ENCODE measurements around the gene PYROXD2. TPM values are rescaled to one million over a fixed set of nuclear protein-coding genes. Genes with fewer than 3 reads are reported as not detected.

Gene PYROXD2
- total RNA-seq, 1 experiment from 2014 or later = 2.3 TPM

GRCh38 chr10:98407017-98407743 is 7.8 kb downstream of the PYROXD2 start:
- DNase-seq (ENCODE audit: low read depth, low spot score) (no peak), ATAC-seq (no peak)
- H3K4me3 ChIP-seq (ENCODE audit: low read depth in 2 of 2, low read length in 2 of 2) = no peak overlapping the region
- no peak for TF ChIP-seq CTCF (IDR thresholded peaks at IDR 0.05)
- TF ChIP-seq POLR2AphosphoS5 (IDR thresholded peaks at IDR 0.05; ENCODE audit: low read depth, low read length) = no peak
- TF ChIP-seq REST (IDR thresholded peaks at IDR 0.05; ENCODE audit: insufficient read depth in 1 of 2, low read depth in 2 of 2, low read length in 1 of 2) = no peak
- no peak for TF ChIP-seq TCF7L2 (IDR thresholded peaks at IDR 0.05; ENCODE audit: low read depth, low read length)
- no peak for TF ChIP-seq SIN3A (IDR thresholded peaks at IDR 0.05; ENCODE audit: borderline replicate concordance, insufficient read depth, low read depth, low read length)
- intact Hi-C loops (cut with micrococcal nuclease; ENCODE audit: unreplicated experiment) (no loop called here), in situ Hi-C loops (cut with HindIII; ENCODE audit: low pct_unique_long_range_greater_than_20kb, low sequenced_read_pairs) (no loop called here)
- ChIA-PET CTCF (interaction anchor here (0.6 kb wide), 1 partner anchor 555 kb away, joined by 8 read pairs; no protein-coding TSS in a partner anchor), POLR2A (no interaction called here)
- no peaks in the 10 kb centered on the region for H3K9me3 ChIP-seq (ENCODE audit: control insufficient read depth, insufficient read depth, low read depth, low read length)
- no peaks in the 10 kb centered on the region for H3K36me3 ChIP-seq (ENCODE audit: control insufficient read depth, insufficient read depth, low read length)
- H3K27ac ChIP-seq (ENCODE audit: low read length) = no peak overlapping the region
- H3K4me1 ChIP-seq (ENCODE audit: control insufficient read depth, insufficient read depth, low read length) = no peaks in the 10 kb centered on the region
- no TSS peak for BruUV-seq (replicated peaks)
- no peaks in the 10 kb centered on the region for H3K27me3 ChIP-seq (ENCODE audit: control insufficient read depth, insufficient read depth, low read length)

GRCh38 chr10:98405422-98405821 is 9.6 kb downstream of the PYROXD2 start:
- DNase-seq (ENCODE audit: low read depth, low spot score) (no peak), ATAC-seq (no peak)
- BruUV-seq (replicated peaks) = no TSS peak
- H3K4me1 ChIP-seq (ENCODE audit: control insufficient read depth, insufficient read depth, low read length) = no peaks in the 10 kb centered on the region
- no peaks in the 10 kb centered on the region for H3K36me3 ChIP-seq (ENCODE audit: control insufficient read depth, insufficient read depth, low read length)
- H3K4me3 ChIP-seq (ENCODE audit: low read depth in 2 of 2, low read length in 2 of 2) = no peak overlapping the region
- ChIA-PET CTCF (no interaction called here), POLR2A (interaction anchor here (0.6 kb wide), 1 partner anchor 221 kb away, joined by 4 read pairs; no protein-coding TSS in a partner anchor)
- no peak for TF ChIP-seq SIN3A (IDR thresholded peaks at IDR 0.05; ENCODE audit: borderline replicate concordance, insufficient read depth, low read depth, low read length)
- TF ChIP-seq POLR2AphosphoS5 (IDR thresholded peaks at IDR 0.05; ENCODE audit: low read depth, low read length) = no peak
- TF ChIP-seq CTCF (IDR thresholded peaks at IDR 0.05) = no peak
- no peak for TF ChIP-seq TCF7L2 (IDR thresholded peaks at IDR 0.05; ENCODE audit: low read depth, low read length)
- no peak for TF ChIP-seq REST (IDR thresholded peaks at IDR 0.05; ENCODE audit: insufficient read depth in 1 of 2, low read depth in 2 of 2, low read length in 1 of 2)
- no peaks in the 10 kb centered on the region for H3K9me3 ChIP-seq (ENCODE audit: control insufficient read depth, insufficient read depth, low read depth, low read length)
- intact Hi-C loops (cut with micrococcal nuclease; ENCODE audit: unreplicated experiment) = no loop called here
- H3K27me3 ChIP-seq (ENCODE audit: control insufficient read depth, insufficient read depth, low read length) = no peaks in the 10 kb centered on the region
- in situ Hi-C loops (cut with HindIII; ENCODE audit: low pct_unique_long_range_greater_than_20kb, low sequenced_read_pairs) = no loop called here
- no peak overlapping the region for H3K27ac ChIP-seq (ENCODE audit: low read length)
